Mesenteric fat pad (tissue), 1 donor: ENCODE data around the gene CAMK2G. TPM values are rescaled to one million over a fixed set of nuclear protein-coding genes. Genes with fewer than 3 reads are reported as not detected.

Source experiments
- DNase-seq: peaks from one replicate; pipeline ENCODE4 v3.0.0-alpha.2; 2020; ENCODE audit warnings: low spot score
- total RNA-seq: library from RNA; stranded (reverse); fragmentation: NEBNext Ultra II Directional; extraction: Animal tissue kit (Norgen Biotek cat#: 25700); gene quantifications from one replicate; pipeline ENCODE4 v1.2.1, GENCODE V29; 2021
- donor health status: DM: yes; HTN: yes; CAD: no.

CAMK2G gene
- total RNA-seq, 1 donor from 2014 or later, result 24.2 TPM

DNA sequence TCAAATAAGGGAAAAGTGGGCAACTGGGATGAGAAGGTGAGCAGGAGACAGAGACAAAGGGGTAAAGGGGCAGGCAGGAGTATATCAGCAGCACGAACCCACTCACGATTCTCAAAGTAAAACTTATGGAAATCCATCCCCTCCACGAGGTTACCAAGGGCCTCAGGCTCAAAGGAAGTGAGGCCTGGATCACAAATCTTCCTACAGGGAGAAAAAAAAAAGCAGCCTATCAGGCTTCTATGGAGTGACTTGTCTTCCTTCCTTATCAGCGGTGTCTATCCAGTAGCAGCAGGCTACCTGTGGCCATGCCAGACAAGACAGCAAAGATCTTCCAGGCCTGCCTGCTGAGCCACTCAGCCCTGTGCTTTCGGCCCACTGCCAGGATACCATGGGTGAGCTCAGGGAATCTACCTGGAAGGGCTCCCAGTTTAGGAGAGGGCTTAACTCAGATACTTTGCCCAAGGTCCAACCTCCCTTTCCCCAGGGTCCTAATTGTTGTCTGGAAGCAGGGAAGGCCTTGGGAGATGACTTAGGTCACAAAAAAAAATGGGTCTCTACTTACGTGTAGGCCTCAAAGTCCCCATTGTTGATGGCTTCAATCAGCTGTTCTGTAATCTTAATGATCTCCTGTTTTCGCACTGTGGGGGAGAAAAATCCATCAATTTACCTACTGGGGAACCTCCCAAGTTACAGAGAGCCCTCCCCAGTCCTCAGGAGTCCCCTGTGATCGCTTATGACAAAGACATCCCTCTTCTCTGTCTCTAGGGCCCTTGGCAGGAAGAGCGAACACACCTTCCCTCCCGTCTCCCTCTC lies 57.2 kb downstream of the CAMK2G start:
- DNase-seq, result no peak

GRCh38 chr10:73815719-73816030 lies 58.7 kb downstream of the CAMK2G start:
- DNase-seq, result no peak

DNA sequence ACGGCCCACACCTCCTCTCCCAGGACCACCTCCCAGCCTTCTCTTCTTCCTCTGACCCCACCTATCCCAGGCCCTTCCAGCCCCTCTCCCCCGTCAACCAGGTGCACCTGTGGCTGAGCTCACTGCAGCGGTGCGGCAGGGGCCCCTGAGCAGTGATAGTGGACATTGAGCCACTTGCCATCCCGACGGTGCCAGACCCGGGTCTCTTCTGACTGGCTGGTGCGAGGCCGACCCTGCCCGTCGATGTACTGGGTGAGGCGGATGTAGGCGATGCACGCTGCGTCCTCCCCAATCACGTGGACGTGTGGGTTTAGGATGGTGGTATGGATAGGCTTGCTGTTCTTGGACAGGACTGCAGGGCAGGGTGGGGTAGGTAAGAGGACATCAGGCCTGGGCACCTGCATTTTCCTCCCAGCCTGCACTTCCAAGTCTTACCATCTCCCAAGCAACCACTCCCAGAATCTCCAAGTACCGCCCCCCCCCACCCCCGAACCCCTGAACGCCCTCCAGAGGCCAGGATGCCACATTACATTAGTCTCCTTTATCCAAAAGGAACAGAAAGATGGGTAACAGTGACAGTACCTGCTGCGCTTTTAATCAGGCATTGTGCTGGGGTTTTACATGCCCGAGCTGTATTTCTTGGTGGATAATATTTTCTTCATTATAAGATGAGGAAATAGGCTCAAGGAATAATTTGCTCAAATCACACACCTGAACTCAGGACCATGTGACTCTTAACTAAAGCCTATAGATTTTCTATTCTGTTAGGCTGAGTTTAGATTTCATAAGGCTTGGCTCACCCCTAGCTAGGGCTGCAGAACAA lies 59.2 kb downstream of the CAMK2G start:
- DNase-seq, result no peak

GRCh38 chr10:73814276-73814895 lies 60.0 kb downstream of the CAMK2G start:
- DNase-seq, result no peak

DNA sequence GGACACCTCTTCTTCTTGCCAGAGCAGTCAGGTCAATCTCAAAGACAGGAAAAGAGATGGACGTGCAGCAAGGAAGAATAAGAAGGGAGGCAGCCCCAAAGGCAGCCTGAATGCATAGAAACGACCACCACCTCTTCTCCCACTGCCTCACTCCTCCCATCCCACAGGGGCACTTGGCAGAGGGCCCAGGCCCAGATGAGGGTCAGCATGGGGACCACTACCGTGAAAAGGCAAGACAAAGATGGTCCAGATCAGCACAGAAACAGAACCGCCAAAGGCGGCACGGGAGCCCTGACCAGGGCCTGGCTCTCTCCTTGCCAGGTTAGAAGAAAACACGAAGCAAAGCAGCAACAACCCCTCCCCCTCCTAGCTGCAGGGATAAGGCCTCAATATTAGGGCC lies 61.0 kb downstream of the CAMK2G start:
- DNase-seq, result no peak

GRCh38 chr10:73812657-73813056 lies 61.7 kb downstream of the CAMK2G start:
- no peak for DNase-seq

GRCh38 chr10:73810735-73811465 lies 63.5 kb downstream of the CAMK2G start:
- DNase-seq, result no peak

DNA sequence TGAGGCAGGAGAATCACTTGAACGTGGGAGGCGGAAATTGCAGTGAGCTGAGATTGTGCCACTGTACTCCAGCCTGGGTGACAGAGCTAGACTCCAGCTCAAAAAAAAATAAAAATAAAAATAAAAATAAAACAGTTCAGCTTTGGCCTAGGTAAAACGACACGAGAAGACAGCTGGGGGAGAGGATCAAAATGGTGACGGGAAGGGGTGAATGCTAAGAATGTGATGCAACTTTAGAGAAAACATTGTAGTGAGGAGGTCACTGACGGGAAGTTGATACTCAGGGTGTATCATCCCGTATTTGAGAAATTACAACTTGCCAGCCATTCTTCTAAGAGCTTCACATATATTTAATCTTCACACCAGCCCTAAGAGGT lies 64.0 kb downstream of the CAMK2G start:
- DNase-seq, result no peak

- no peak for DNase-seq
Observed at GRCh38 chr10:73809061-73809818, 65.1 kb downstream of the CAMK2G start.

- no peak for DNase-seq
Observed at GRCh38 chr10:73808021-73808815, 66.1 kb downstream of the CAMK2G start.

DNA sequence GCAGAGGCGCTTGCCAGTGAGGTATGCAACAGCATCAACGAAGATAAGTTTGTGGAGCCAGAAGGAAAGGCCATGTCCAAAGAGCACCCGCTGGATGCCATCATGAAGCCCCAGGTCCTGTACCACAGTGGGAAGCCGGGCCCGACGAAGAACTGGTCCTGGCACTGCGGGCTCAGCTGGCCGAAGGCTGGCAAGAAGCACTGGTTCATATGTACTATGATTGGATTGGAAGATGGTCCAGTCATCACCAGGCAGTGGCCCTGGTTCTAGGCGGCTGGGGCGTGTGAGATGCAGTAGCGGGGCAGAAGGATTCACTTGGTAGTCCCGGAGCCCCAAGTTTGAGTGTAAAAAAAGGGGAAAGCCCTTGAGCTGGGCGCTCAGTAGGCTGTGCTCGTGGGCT lies 66.9 kb downstream of the CAMK2G start:
- DNase-seq, result no peak

- DNase-seq, result no peak
Observed at GRCh38 chr10:73806176-73806950, 68.0 kb downstream of the CAMK2G start.

GRCh38 chr10:73803680-73804286 lies 70.6 kb downstream of the CAMK2G start:
- DNase-seq, result no peak

- no peak for DNase-seq
Observed at GRCh38 chr10:73802276-73802991, 71.9 kb downstream of the CAMK2G start.

DNA sequence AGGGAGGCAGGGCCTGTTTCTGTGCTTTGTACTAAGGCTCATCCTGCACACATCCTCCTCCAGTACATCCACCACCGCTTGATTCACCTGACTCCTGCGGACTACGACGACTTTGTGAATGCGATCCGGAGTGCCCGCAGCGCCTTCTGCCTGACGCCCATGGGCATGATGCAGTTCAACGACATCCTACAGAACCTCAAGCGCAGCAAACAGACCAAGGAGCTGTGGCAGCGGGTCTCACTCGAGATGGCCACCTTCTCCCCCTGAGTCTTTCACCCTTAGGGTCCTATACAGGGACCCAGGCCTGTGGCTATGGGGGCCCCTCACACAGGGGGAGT lies 73.1 kb downstream of the CAMK2G start:
- no peak for DNase-seq

DNA sequence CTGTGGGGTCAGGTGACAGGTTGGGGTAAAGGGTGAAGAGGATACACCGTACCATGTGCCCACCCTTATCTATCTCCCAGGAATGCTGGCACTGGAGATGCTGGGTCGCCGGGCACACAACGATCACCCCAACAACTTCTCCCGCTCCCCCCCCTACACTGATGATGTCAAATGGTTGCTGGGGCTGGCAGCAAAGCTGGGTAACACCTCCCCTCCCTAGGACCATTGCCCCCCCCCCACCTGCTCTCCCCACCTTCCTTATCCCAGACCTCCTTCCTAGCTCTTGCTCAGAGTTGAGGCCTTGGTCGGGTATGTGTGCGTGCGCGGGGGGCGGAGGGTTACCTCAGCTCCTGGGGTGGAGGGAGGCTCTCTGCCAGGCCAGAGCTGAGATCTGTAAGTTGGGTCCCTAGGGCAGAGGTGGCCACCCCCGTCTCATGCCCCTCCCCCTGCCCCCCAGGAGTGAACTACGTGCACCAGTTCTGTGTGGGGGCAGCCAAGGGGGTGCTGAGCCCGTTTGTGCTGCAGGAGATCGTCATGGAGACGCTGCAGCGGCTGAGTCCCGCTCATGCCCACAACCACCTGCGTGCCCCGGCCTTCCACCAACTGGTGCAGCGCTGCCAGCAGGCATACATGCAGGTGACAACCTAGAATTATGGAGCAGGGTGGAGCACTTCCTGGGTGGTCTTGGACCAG lies 73.6 kb downstream of the CAMK2G start:
- DNase-seq, result no peak

DNA sequence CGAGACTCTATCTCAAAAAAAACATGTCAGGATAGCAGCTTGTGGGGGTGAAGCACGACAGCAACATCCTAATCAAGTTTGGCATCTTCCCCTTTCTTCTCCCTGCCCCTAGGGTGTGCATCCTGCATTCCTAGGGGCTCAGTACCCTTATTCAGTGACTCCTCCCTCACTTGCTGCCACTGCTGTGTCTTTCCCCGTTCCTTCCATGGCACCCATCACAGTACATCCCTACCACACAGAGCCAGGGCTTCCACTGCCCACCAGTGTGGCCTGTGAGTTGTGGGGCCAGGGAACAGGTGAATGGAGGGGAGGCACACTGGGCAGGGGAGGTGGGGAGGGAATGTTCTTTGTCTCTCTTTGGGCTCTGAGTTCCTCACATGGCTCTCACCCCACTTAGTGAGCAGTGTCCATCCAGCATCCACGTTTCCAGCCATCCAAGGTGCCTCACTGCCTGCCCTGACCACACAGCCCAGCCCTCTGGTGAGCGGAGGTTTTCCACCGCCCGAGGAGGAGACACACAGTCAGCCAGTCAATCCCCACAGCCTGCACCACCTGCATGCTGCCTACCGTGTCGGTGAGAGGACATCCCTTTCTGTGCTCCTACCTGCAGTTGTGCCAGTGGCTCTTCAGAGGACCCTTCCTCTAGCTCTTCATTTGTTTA lies 74.3 kb downstream of the CAMK2G start:
- no peak for DNase-seq
